Measurements from ENCODE around the gene ARMCX6. TPM values are rescaled to one million over a fixed set of nuclear protein-coding genes. Genes with fewer than 3 reads are reported as not detected.

ARMCX6 gene
- total and polyA plus RNA-seq, 2 of the 13 experiments (the other 11 are each of a cell fraction or from before 2014, with no cell fraction given), result 19.4 to 23.3 TPM

DNA sequence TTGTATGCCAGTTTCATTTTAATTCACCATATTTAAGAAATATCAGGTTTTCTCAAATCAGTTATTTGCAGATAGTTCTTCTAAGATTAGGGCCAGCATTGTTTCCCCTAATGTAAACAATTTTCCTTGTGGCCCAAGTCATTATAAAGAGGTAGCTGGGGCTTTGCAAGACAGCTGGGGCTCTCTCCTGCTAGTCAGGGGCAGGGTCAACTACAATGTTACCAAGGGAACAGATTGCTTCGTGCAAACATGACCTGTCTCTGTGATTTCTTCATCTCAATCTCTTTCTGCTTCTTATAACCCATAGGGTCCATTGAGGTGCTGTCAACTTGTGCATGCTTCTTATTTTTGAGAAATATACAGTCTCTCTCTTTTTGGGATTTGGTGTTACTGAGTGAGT, 12.1 kb downstream of the ARMCX6 start:
- ATAC-seq (no peak), FAIRE-seq (no peak), DNase-seq (ENCODE audit: low spot score) (no peak)
- Histone ChIP-seq H3K4me1 (ENCODE audit: insufficient read depth, low read length) (no peaks in the 10 kb centered on the region), H3K9me3 (ENCODE audit: low read length) (no peaks in the 10 kb centered on the region), H3K9ac (ENCODE audit: insufficient read depth, low read depth, low read length) (no peak overlapping the region), H3K79me2 (ENCODE audit: insufficient read depth, low read length) (no peaks in the 10 kb centered on the region), H3K27ac (ENCODE audit: extremely low read length, insufficient read depth, low read length) (no peak overlapping the region), H3K36me3 (replicated peaks in 1 of 2; ENCODE audit: control insufficient read depth in 1 of 2, insufficient read depth in 2 of 2, low read length in 2 of 2) (no peaks in the 10 kb centered on the region), H2AFZ (ENCODE audit: low read length) (no peak overlapping the region), H4K20me1 (ENCODE audit: insufficient read depth, low read length) (no peaks in the 10 kb centered on the region), H3K27me3 (ENCODE audit: control insufficient read depth in 1 of 2, insufficient read depth in 2 of 2, low read length in 2 of 2) (no peaks in the 10 kb centered on the region), H3K4me2 (ENCODE audit: low read depth, low read length) (no peak overlapping the region), H3K4me3 (replicated peaks in 1 of 3; ENCODE audit: insufficient read depth in 1 of 3, low read depth in 2 of 3, low read length in 3 of 3) (no peak overlapping the region)
- CTCF ChIA-PET (ENCODE audit: low intra/inter-chr PET ratio, low total read pairs), result no interaction called here
- TF ChIP-seq, protein P1, sequence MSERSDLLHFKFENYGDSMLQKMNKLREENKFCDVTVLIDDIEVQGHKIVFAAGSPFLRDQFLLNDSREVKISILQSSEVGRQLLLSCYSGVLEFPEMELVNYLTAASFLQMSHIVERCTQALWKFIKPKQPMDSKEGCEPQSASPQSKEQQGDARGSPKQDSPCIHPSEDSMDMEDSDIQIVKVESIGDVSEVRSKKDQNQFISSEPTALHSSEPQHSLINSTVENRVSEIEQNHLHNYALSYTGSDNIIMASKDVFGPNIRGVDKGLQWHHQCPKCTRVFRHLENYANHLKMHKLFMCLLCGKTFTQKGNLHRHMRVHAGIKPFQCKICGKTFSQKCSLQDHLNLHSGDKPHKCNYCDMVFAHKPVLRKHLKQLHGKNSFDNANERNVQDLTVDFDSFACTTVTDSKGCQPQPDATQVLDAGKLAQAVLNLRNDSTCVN (CRISPR knock-in tag; IDR thresholded peaks at IDR 0.05; ENCODE audit: borderline replicate concordance), result no peak
- TF ChIP-seq MEF2D (CRISPR knock-in tag; IDR thresholded peaks at IDR 0.05) (no peak), NFIB (CRISPR knock-in tag; IDR thresholded peaks at IDR 0.05; ENCODE audit: borderline replicate concordance) (no peak), ARNT (IDR thresholded peaks at IDR 0.05) (no peak), ZNF562 (CRISPR knock-in tag; IDR thresholded peaks at IDR 0.05; ENCODE audit: borderline replicate concordance) (no peak), GTF3A (CRISPR knock-in tag; conservative IDR thresholded peaks at IDR 0.05) (no peak)
- POLR2A ChIA-PET, result no interaction called here
- BruUV-seq (replicated peaks), result no TSS peak
- WGBS (ENCODE audit: low lambda C conversion rate), result 0% methylated on average over 1 of the region's 1 CpG
- intact Hi-C loops (cut with micrococcal nuclease; ENCODE audit: unreplicated experiment), result no loop called here
- in situ Hi-C loops (cut with HindIII; ENCODE audit: extremely low pct_ligation_motif_present, low pct_unique_long_range_greater_than_20kb), result no loop called here

DNA sequence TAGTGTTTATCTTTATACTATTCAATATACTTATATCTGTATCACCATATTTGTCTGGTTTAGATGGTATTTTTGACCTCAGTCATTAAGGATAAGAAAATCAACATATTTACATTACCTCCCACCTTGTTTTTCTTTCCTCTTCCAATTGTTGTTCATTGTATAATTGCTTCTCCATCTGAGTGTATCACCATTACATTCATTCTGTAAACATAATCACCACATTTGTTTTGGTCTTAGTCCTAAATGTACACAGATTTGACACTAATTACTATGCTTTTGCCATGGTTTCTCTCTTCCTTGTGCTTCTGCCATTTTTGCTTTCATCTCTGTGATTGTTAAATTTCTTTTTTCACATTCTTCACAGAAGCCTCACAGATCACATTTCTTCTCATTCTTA, 12.7 kb downstream of the ARMCX6 start:
- DNase-seq (ENCODE audit: low spot score) (no peak), FAIRE-seq (no peak), ATAC-seq (no peak)
- Histone ChIP-seq H3K4me2 (ENCODE audit: low read depth, low read length) (no peak overlapping the region), H3K4me1 (ENCODE audit: insufficient read depth, low read length) (no peaks in the 10 kb centered on the region), H3K27ac (ENCODE audit: extremely low read length, insufficient read depth, low read length) (no peak overlapping the region), H3K36me3 (replicated peaks in 1 of 2; ENCODE audit: control insufficient read depth in 1 of 2, insufficient read depth in 2 of 2, low read length in 2 of 2) (no peaks in the 10 kb centered on the region), H2AFZ (ENCODE audit: low read length) (no peak overlapping the region), H3K4me3 (replicated peaks in 1 of 3; ENCODE audit: insufficient read depth in 1 of 3, low read depth in 2 of 3, low read length in 3 of 3) (no peak overlapping the region), H3K9me3 (ENCODE audit: low read length) (no peaks in the 10 kb centered on the region), H3K27me3 (ENCODE audit: control insufficient read depth in 1 of 2, insufficient read depth in 2 of 2, low read length in 2 of 2) (no peaks in the 10 kb centered on the region), H3K9ac (ENCODE audit: insufficient read depth, low read depth, low read length) (no peak overlapping the region), H3K79me2 (ENCODE audit: insufficient read depth, low read length) (no peaks in the 10 kb centered on the region), H4K20me1 (ENCODE audit: insufficient read depth, low read length) (no peaks in the 10 kb centered on the region)
- intact Hi-C loops (cut with micrococcal nuclease; ENCODE audit: unreplicated experiment), result no loop called here
- in situ Hi-C loops (cut with HindIII; ENCODE audit: extremely low pct_ligation_motif_present, low pct_unique_long_range_greater_than_20kb), result no loop called here
- ChIA-PET CTCF (ENCODE audit: low intra/inter-chr PET ratio, low total read pairs) (no interaction called here), POLR2A (no interaction called here)
- no TSS peak for BruUV-seq (replicated peaks)
- TF ChIP-seq ISL2 (CRISPR knock-in tag; IDR thresholded peaks at IDR 0.05) (no peak), ZIK1 (CRISPR knock-in tag; IDR thresholded peaks at IDR 0.05; ENCODE audit: borderline replicate concordance, low read depth) (no peak), ZNF30 (CRISPR knock-in tag; IDR thresholded peaks at IDR 0.05) (no peak), AFF4 (CRISPR knock-in tag; IDR thresholded peaks at IDR 0.05) (no peak), ZNF83 (CRISPR knock-in tag; IDR thresholded peaks at IDR 0.05; ENCODE audit: borderline replicate concordance) (no peak), ZFAT (CRISPR knock-in tag; conservative IDR thresholded peaks at IDR 0.05) (no peak), ZNF335 (CRISPR knock-in tag; IDR thresholded peaks at IDR 0.05) (no peak), ZSCAN29 (CRISPR knock-in tag; conservative IDR thresholded peaks at IDR 0.05) (no peak), HMG20A (CRISPR knock-in tag; IDR thresholded peaks at IDR 0.05; ENCODE audit: borderline replicate concordance) (no peak)
